Esophagus muscularis mucosa (tissue), 4 donors: ENCODE measurements around the gene IGF2BP3.

ENCODE experiments used
- CTCF ChIP-seq, 3 experiments: fragments of 200-600 bp in 2 of 3; fragments of 450-650 bp in 1 of 3; sonication (generic) in 2 of 3; IDR thresholded peaks; one replicate each; pipeline ENCODE4 v1.5.1; 2017 to 2019; ENCODE audit warnings: antibody characterized with exemption in 3 of 3, mild to moderate bottlenecking in 2 of 3, moderate library complexity in 1 of 3
- EP300 ChIP-seq: sonication (generic); formaldehyde crosslinking; IDR thresholded peaks from one replicate; pipeline ENCODE4 v1.6.1; 2017; ENCODE audit warnings: antibody characterized with exemption
- POLR2A ChIP-seq: fragments of 450-650 bp; IDR thresholded peaks from one replicate; pipeline ENCODE4 v1.6.1; 2017; ENCODE audit warnings: antibody characterized with exemption, moderate library complexity, mild to moderate bottlenecking, low read depth

- TF ChIP-seq POLR2A: no peak
- no peak for TF ChIP-seq CTCF (IDR thresholded peaks at IDR 0.05)
- no peak for TF ChIP-seq EP300
Observed at GRCh38 chr7:23419845-23420244, 50.4 kb downstream of the IGF2BP3 start.
